Endothelial cell of umbilical vein (primary cell): ENCODE data around the gene SMS. TPM values are rescaled to one million over a fixed set of nuclear protein-coding genes. Genes with fewer than 3 reads are reported as not detected.

Experiments used
- BruUV-seq: library from RNA; stranded (reverse); fragments of 400-500 nt; replicated peaks from 2 replicates; lab custom pipeline; 2021; lab: Mats Ljungman, UMichigan
- CTCF ChIA-PET: fragments of 300-600, 350-600 bp; sonication (Branson Sonifier 250); formaldehyde crosslinking; loops from one replicate; lab custom pipeline; 2021; ENCODE audit warnings: antibody characterized with exemption, inconsistent platforms; lab: Charles Lee
- POLR2A ChIA-PET: fragments of 300-600, 350-600 bp; sonication (Branson Sonifier 250); formaldehyde crosslinking; loops from one replicate; lab custom pipeline; 2021; ENCODE audit warnings: antibody characterized with exemption, inconsistent platforms; lab: Charles Lee
- DNase-seq: peaks from one replicate; pipeline ENCODE4 v3.0.0-alpha.2; 2011; ENCODE audit warnings: low read depth, low spot score
- FAIRE-seq: peaks from 2 replicates; lab custom pipeline; 2011; peaks lifted over from hg19 to GRCh38; lab: Jason Lieb, UNC
- H2AFZ ChIP-seq: 2 replicates; pipeline ENCODE4 v1.6.0; 2012; ENCODE audit warnings: low read depth, low read length, control low read depth, inconsistent platforms
- H3K27ac ChIP-seq: 2 replicates; pipeline ENCODE4 v1.5.1; 2011; ENCODE audit warnings: low read depth, mild to moderate bottlenecking, control low read depth, low read length, moderate library complexity; ENCODE audit not compliant: insufficient read depth
- H3K27me3 ChIP-seq, 2 experiments: 2 replicates each; pipeline versions ENCODE4 v1.6.0 to v1.6.1; 2011; ENCODE audit warnings: low read length in 2 of 2, mixed read lengths in 1 of 2; ENCODE audit not compliant: control insufficient read depth in 2 of 2, insufficient read depth in 2 of 2
- H3K36me3 ChIP-seq, 2 experiments: 2 replicates in 1 of 2; 3 replicates in 1 of 2; pipeline ENCODE4 v1.5.1; 2011; ENCODE audit warnings: low read length in 2 of 2, mild to moderate bottlenecking in 1 of 2, moderate library complexity in 1 of 2; ENCODE audit not compliant: control insufficient read depth in 2 of 2, insufficient read depth in 2 of 2; ENCODE audit errors: extremely low read depth in 1 of 2
- H3K4me1 ChIP-seq: 3 replicates; pipeline ENCODE4 v1.5.1; 2011; ENCODE audit warnings: mild to moderate bottlenecking, low read length; ENCODE audit not compliant: control insufficient read depth, insufficient read depth; ENCODE audit errors: extremely low read depth
- H3K4me2 ChIP-seq: 2 replicates; pipeline ENCODE4 v1.6.1; 2011; ENCODE audit warnings: low read length, control low read depth, mixed read lengths; ENCODE audit not compliant: insufficient read depth
- H3K4me3 ChIP-seq, 3 experiments: fragments of 200-600 bp in 1 of 3; sonication (generic), shearing (Covaris generic) in 1 of 3; replicated peaks in 1 of 3; 2 replicates each; pipeline ENCODE4 v1.5.1; 2011 to 2016; ENCODE audit warnings: control low read depth in 3 of 3, low read length in 3 of 3, mild to moderate bottlenecking in 2 of 3, inconsistent platforms in 1 of 3, low read depth in 1 of 3, moderate library complexity in 1 of 3; ENCODE audit not compliant: insufficient read depth in 1 of 3
- H3K79me2 ChIP-seq: 2 replicates; pipeline ENCODE4 v1.6.0; 2012; ENCODE audit warnings: low read length, inconsistent platforms; ENCODE audit not compliant: control insufficient read depth, insufficient read depth
- H3K9ac ChIP-seq: replicated peaks from 2 replicates; pipeline ENCODE3; 2011; ENCODE audit warnings: low read length, control low read depth; ENCODE audit not compliant: insufficient read depth; ENCODE audit errors: extremely low read depth
- H3K9me1 ChIP-seq: replicated peaks from 3 replicates; pipeline ENCODE4 v1.6.0; 2011; ENCODE audit warnings: mild to moderate bottlenecking, low read length; ENCODE audit not compliant: control insufficient read depth, insufficient read depth; ENCODE audit errors: extremely low read depth
- H3K9me3 ChIP-seq: replicated peaks from 2 replicates; pipeline ENCODE4 v1.5.1; 2012; ENCODE audit warnings: low read length, inconsistent platforms; ENCODE audit not compliant: control insufficient read depth, insufficient read depth
- H4K20me1 ChIP-seq: replicated peaks from 2 replicates; pipeline ENCODE3; 2011; ENCODE audit warnings: mild to moderate bottlenecking, low read length; ENCODE audit not compliant: control insufficient read depth, insufficient read depth; ENCODE audit errors: extremely low read depth
- CTCF ChIP-seq, 2 donors: IDR thresholded peaks; 1 replicate in 1 of 2; 2 replicates in 1 of 2; pipeline ENCODE4 v1.5.1; 2011; ENCODE audit warnings: low read length in 2 of 2, mild to moderate bottlenecking in 2 of 2, moderate library complexity in 2 of 2, control low read depth in 1 of 2, inconsistent platforms in 1 of 2, low read depth in 1 of 2; ENCODE audit not compliant: insufficient read depth in 1 of 2; ENCODE audit errors: extremely low read depth in 1 of 2
- EZH2 ChIP-seq: IDR thresholded peaks from 2 replicates; pipeline ENCODE4 v1.6.1; 2012; ENCODE audit warnings: borderline replicate concordance, low read depth, mild to moderate bottlenecking, moderate library complexity, low read length, inconsistent platforms; ENCODE audit not compliant: severe bottlenecking
- FOS ChIP-seq: IDR thresholded peaks from 2 replicates; pipeline ENCODE4 v1.6.1; 2011; ENCODE audit warnings: mild to moderate bottlenecking, low read length, moderate library complexity, borderline replicate concordance; ENCODE audit not compliant: insufficient read depth
- GATA2 ChIP-seq: IDR thresholded peaks from 2 replicates; pipeline ENCODE4 v1.7.0; 2011; ENCODE audit warnings: low read depth, mild to moderate bottlenecking, moderate library complexity, mixed read lengths, low read length; ENCODE audit not compliant: insufficient read length, insufficient read depth
- JUN ChIP-seq: IDR thresholded peaks from 2 replicates; pipeline ENCODE4 v1.6.1; 2011; ENCODE audit warnings: borderline replicate concordance, low read depth; ENCODE audit not compliant: insufficient read length, insufficient read depth
- MAX ChIP-seq: IDR thresholded peaks from 2 replicates; pipeline ENCODE4 v1.6.1; 2011; ENCODE audit not compliant: insufficient read depth, insufficient read length
- MYC ChIP-seq: IDR thresholded peaks from one replicate; pipeline ENCODE4 v1.6.1; 2011; ENCODE audit warnings: mild to moderate bottlenecking, low read depth, low read length
- POLR2A ChIP-seq: IDR thresholded peaks from 2 replicates; pipeline ENCODE4 v1.6.1; 2012; ENCODE audit warnings: low read depth, mild to moderate bottlenecking, control low read depth, low read length
- POLR2AphosphoS5 ChIP-seq: IDR thresholded peaks from 2 replicates; pipeline ENCODE4 v1.6.1; 2012; ENCODE audit warnings: low read depth, mild to moderate bottlenecking, control low read depth, low read length, moderate library complexity; ENCODE audit not compliant: insufficient read depth
- dilution Hi-C: fragments of 300-500 bp; cut with MboI; formaldehyde crosslinking; loops from one replicate; pipeline ENCODE4 v1.15.0; 2019; ENCODE audit warnings: low sequenced_read_pairs; ENCODE audit not compliant: extremely low pct_ligation_motif_present
- intact Hi-C: fragments of 100-400 bp; cut with micrococcal nuclease; formaldehyde crosslinking; loops from one replicate; pipeline ENCODE4 v1.10.0; 2022
- polyA plus RNA-seq, 4 experiments: library from polyadenylated mRNA; depleted of rRNA in 3 of 4; stranded (reverse) in 3 of 4; unstranded in 1 of 4; fragments of >200 nt; gene quantifications; 2 replicates each; pipeline versions ENCODE4 v1.2.1 to v1.2.3, GENCODE V29; 2011 to 2012; ENCODE audit warnings: missing spikeins in 1 of 4
- total RNA-seq: library from RNA; stranded (reverse); gene quantifications from 2 replicates; pipeline ENCODE4 v1.2.3, GENCODE V29; 2021

SMS gene
- total and polyA plus RNA-seq, 2 donors (not counting 3 experiments of a cell fraction or from before 2014, with no cell fraction given): 57.1 to 173 TPM

- CTCF ChIA-PET: no interaction called here
- no peaks in the 10 kb centered on the region for H3K27me3 ChIP-seq
These were observed 27.8 kb downstream of the SMS start for GRCh38 chrX:21968333-21968732.

GRCh38 chrX:21970326-21970725 is 29.8 kb downstream of the SMS start:
- TF ChIP-seq JUN: no peak
- no peak for TF ChIP-seq FOS
- TF ChIP-seq CTCF (IDR thresholded peaks at IDR 0.05; ENCODE audit: extremely low read depth in 1 of 2, insufficient read depth in 1 of 2, low read depth in 1 of 2, low read length in 2 of 2): no peak
- no peak for TF ChIP-seq EZH2
- TF ChIP-seq GATA2: no peak
- TF ChIP-seq MAX: no peak
- TF ChIP-seq MYC: no peak
- no peak for TF ChIP-seq POLR2AphosphoS5
- no peak for TF ChIP-seq POLR2A
- no peak for DNase-seq
- FAIRE-seq: no peak
- Histone ChIP-seq H2AFZ (no peak overlapping the region), H3K79me2 (peaks cover 40% of the 10 kb centered on the region), H3K4me1 (peaks cover 7% of the 10 kb centered on the region), H3K9me1 (no peaks in the 10 kb centered on the region), H3K9ac (no peak overlapping the region), H3K27me3 (no peaks in the 10 kb centered on the region), H3K36me3 (peaks cover 0 to 2% of the 10 kb centered on the region in 2 experiments), H3K27ac (no peak overlapping the region), H3K4me2 (no peak overlapping the region), H4K20me1 (no peaks in the 10 kb centered on the region), H3K4me3 (no peak overlapping the region), H3K9me3 (no peaks in the 10 kb centered on the region)
- CTCF ChIA-PET: no interaction called here
- BruUV-seq: no TSS peak
- POLR2A ChIA-PET: no interaction called here
- intact Hi-C loops: loop anchor here (10.0 kb wide), 1 partner anchor 596 kb away; the partner anchor contains the start of gene CNKSR2
- dilution Hi-C loops: no loop called here

More at GRCh38 chrX:21968333-21968732, 27.8 kb downstream of the SMS start:
- Histone ChIP-seq H3K4me1 (peaks cover 7% of the 10 kb centered on the region), H3K9me3 (no peaks in the 10 kb centered on the region), H4K20me1 (no peaks in the 10 kb centered on the region), H2AFZ (no peak overlapping the region), H3K79me2 (peaks cover 57% of the 10 kb centered on the region), H3K9me1 (no peaks in the 10 kb centered on the region), H3K36me3 (peaks cover 0 to 2% of the 10 kb centered on the region in 2 experiments), H3K9ac (no peak overlapping the region), H3K27ac (no peak overlapping the region), H3K4me3 (no peak overlapping the region), H3K4me2 (no peak overlapping the region)
- POLR2A ChIA-PET: no interaction called here
- dilution Hi-C loops (no loop called here), intact Hi-C loops (no loop called here)
- DNase-seq (no peak), FAIRE-seq (no peak)
- TF ChIP-seq MAX (no peak), FOS (no peak), POLR2AphosphoS5 (no peak), EZH2 (no peak), JUN (no peak), GATA2 (no peak), POLR2A (no peak)
- no TSS peak for BruUV-seq
